Upper lobe of left lung (tissue), 6 donors: Measurements from ENCODE around the gene PALMD. TPM values are rescaled to one million over a fixed set of nuclear protein-coding genes. Genes with fewer than 3 reads are reported as not detected.

Experiments used
- ATAC-seq, 2 donors: fragments of 200-7000 bp; cut with Tn5 transposase; one replicate each; pipeline ENCODE4 v1.9.1; 2022; ENCODE audit warnings: mild to moderate bottlenecking in 2 of 2, moderate library complexity in 2 of 2; ENCODE audit not compliant: low FRiP score in 2 of 2
- DNase-seq, 2 donors: peaks; one replicate each; pipeline ENCODE4 v3.0.0-alpha.2; 2019 to 2020
- H3K27ac ChIP-seq, 4 donors: fragments of 200-600 bp; sonication (generic); one replicate each; pipeline ENCODE4 v1.5.1; 2016 to 2019
- H3K27me3 ChIP-seq, 4 donors: fragments of 200-600 bp; sonication (generic); one replicate each; pipeline ENCODE4 v1.5.1; 2017 to 2019
- H3K36me3 ChIP-seq, 4 donors: fragments of 200-600 bp; sonication (generic); one replicate each; pipeline ENCODE4 v1.5.1; 2016 to 2019
- H3K4me1 ChIP-seq, 4 donors: fragments of 200-600 bp; sonication (generic); one replicate each; pipeline ENCODE4 v1.5.1; 2018 to 2019
- H3K4me3 ChIP-seq, 4 donors: fragments of 200-600 bp; sonication (generic); one replicate each; pipeline ENCODE4 v1.5.1; 2017 to 2019; ENCODE audit warnings: mild to moderate bottlenecking in 2 of 4, moderate library complexity in 1 of 4
- H3K9me3 ChIP-seq, 4 donors: fragments of 200-600 bp; sonication (generic); one replicate each; pipeline ENCODE4 v1.5.1; 2018 to 2019
- EP300 ChIP-seq, 4 donors: sonication (generic); formaldehyde crosslinking; IDR thresholded peaks; one replicate each; pipeline ENCODE4 v1.5.1; 2017; ENCODE audit warnings: antibody characterized with exemption in 4 of 4, control low read depth in 2 of 4
- POLR2A ChIP-seq, 4 donors: fragments of 450-650 bp; IDR thresholded peaks; one replicate each; pipeline ENCODE4 v1.5.1; 2016 to 2017; ENCODE audit warnings: antibody characterized with exemption in 4 of 4, mild to moderate bottlenecking in 2 of 4
- POLR2AphosphoS5 ChIP-seq, 2 donors: sonication (generic); formaldehyde crosslinking; IDR thresholded peaks; one replicate each; pipeline ENCODE4 v1.5.1; 2017; ENCODE audit warnings: antibody characterized with exemption in 2 of 2
- WGBS, 2 donors: methylation state at CpG; one replicate each; pipeline ENCODE4 v1.1.5; 2017 to 2018; 5-methylcytosine and 5-hydroxymethylcytosine counted together
- total RNA-seq, 6 donors: library from RNA; depleted of rRNA in 4 of 6; stranded (reverse); fragments of >200 nt in 4 of 6; gene quantifications; one replicate each; pipeline versions ENCODE4 v1.1.0 to v1.2.1, GENCODE V29; 2016 to 2021
- TF ChIP-seq, protein P1 (sequence below), 6 experiments: fragments of 450-650 bp in 4 of 6; fragments of 200-600 bp in 2 of 6; sonication (generic) in 2 of 6; IDR thresholded peaks; one replicate each; pipeline ENCODE4 v1.5.1; 2016 to 2019; ENCODE audit warnings: antibody characterized with exemption in 6 of 6
- donor health status: DM: no; HTN: no; CAD: no; lungs with moderate emphysema.
- donor health status: DM: no; HTN: yes; CAD: no; lungs with severe emphysema.

Gene PALMD
- total RNA-seq, 6 donors from 2014 or later: 11.0 to 30.6 (median 23.7) TPM

DNA sequence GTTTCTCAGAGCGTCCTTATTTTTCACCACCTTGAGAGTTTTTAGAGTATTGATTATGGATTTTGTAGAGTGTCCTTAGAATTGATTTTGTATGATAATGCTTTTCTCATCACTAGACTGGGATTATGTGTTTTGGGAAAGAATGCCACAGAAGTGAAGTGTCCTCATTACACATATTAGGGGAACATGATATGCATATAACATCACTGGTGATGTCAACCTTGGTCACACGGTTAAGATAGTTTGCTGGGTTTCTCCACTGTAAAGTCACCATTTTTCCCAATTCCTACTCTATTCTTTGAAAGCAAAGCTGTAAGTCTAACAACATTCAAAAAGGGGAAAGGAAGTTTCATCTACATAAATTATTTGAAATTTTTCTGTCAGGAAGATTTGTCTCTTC is 39.6 kb upstream of the PALMD start:
- Histone ChIP-seq H3K9me3 (no peaks in the 10 kb centered on the region), H3K27me3 (no peaks in the 10 kb centered on the region), H3K4me1 (no peaks in the 10 kb centered on the region), H3K36me3 (no peaks in the 10 kb centered on the region), H3K4me3 (no peak overlapping the region), H3K27ac (no peak overlapping the region)
- DNase-seq (no peak), ATAC-seq (no peak)
- TF ChIP-seq EP300 (IDR thresholded peaks at IDR 0.05) (no peak), POLR2AphosphoS5 (IDR thresholded peaks at IDR 0.05) (no peak), POLR2A (IDR thresholded peaks at IDR 0.05) (no peak)
- TF ChIP-seq, protein P1, sequence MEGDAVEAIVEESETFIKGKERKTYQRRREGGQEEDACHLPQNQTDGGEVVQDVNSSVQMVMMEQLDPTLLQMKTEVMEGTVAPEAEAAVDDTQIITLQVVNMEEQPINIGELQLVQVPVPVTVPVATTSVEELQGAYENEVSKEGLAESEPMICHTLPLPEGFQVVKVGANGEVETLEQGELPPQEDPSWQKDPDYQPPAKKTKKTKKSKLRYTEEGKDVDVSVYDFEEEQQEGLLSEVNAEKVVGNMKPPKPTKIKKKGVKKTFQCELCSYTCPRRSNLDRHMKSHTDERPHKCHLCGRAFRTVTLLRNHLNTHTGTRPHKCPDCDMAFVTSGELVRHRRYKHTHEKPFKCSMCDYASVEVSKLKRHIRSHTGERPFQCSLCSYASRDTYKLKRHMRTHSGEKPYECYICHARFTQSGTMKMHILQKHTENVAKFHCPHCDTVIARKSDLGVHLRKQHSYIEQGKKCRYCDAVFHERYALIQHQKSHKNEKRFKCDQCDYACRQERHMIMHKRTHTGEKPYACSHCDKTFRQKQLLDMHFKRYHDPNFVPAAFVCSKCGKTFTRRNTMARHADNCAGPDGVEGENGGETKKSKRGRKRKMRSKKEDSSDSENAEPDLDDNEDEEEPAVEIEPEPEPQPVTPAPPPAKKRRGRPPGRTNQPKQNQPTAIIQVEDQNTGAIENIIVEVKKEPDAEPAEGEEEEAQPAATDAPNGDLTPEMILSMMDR (IDR thresholded peaks at IDR 0.05): no peak
- 89 to 97% methylated on average over 2 of the region's 2 CpGs for WGBS, 2 donors

DNA sequence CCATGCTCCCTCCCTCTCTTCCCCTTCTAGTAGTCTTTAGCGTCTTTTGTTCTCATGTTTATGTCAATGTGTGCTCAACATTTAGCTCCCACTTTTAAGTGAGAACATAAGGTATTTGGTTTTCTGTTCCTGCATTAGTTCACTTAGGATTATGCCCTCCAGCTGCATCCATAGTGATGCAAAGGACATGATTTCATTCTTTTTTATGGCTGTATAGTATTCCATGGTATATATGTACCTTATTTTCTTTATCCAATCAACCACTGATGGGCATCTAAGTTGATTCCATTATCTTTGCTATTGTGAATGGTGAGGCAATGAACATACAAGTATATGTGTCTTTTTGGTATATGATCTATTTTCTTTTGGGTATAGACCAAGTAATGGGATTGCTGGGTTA is 38.3 kb upstream of the PALMD start:
- WGBS, 2 donors: 93 to 96% methylated on average over 1 of the region's 1 CpG
- H3K4me3 ChIP-seq: no peak overlapping the region
- H3K36me3 ChIP-seq: no peaks in the 10 kb centered on the region
- no peaks in the 10 kb centered on the region for H3K27me3 ChIP-seq
- no peaks in the 10 kb centered on the region for H3K9me3 ChIP-seq
- no peak for DNase-seq
- ATAC-seq: no peak
- H3K4me1 ChIP-seq: no peaks in the 10 kb centered on the region
- H3K27ac ChIP-seq: no peak overlapping the region
- TF ChIP-seq EP300 (IDR thresholded peaks at IDR 0.05) (no peak), POLR2AphosphoS5 (IDR thresholded peaks at IDR 0.05) (no peak), POLR2A (IDR thresholded peaks at IDR 0.05) (no peak)
- TF ChIP-seq, protein P1 (IDR thresholded peaks at IDR 0.05): no peak

DNA sequence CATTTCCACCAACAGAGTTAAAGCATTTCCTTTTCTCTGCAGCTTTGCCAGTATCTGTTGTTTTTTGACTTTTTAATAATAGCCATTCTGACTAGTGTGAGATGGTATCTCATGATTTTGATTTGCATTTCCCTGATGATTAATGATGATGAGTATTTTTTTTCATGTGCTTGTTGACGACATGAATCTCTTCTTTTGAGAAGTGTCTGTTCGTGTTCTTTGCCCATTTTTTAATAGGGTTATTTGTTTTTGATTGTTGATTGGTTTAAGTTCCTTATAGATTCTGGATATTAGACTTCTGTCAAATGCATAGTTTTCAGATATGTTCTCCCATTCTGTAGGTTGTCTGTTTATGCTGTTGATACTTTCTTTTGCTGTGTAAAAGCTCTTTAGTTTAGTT is 37.9 kb upstream of the PALMD start:
- no peaks in the 10 kb centered on the region for H3K27me3 ChIP-seq
- H3K27ac ChIP-seq: no peak overlapping the region
- H3K4me3 ChIP-seq: no peak overlapping the region
- H3K9me3 ChIP-seq: no peaks in the 10 kb centered on the region
- 91 to 94% methylated on average over 2 of the region's 2 CpGs for WGBS, 2 donors
- TF ChIP-seq, protein P1 (IDR thresholded peaks at IDR 0.05): no peak
- TF ChIP-seq POLR2A (IDR thresholded peaks at IDR 0.05) (no peak), EP300 (IDR thresholded peaks at IDR 0.05) (no peak), POLR2AphosphoS5 (IDR thresholded peaks at IDR 0.05) (no peak)
- no peak for DNase-seq
- H3K4me1 ChIP-seq: no peaks in the 10 kb centered on the region
- H3K36me3 ChIP-seq: no peaks in the 10 kb centered on the region
- no peak for ATAC-seq

DNA sequence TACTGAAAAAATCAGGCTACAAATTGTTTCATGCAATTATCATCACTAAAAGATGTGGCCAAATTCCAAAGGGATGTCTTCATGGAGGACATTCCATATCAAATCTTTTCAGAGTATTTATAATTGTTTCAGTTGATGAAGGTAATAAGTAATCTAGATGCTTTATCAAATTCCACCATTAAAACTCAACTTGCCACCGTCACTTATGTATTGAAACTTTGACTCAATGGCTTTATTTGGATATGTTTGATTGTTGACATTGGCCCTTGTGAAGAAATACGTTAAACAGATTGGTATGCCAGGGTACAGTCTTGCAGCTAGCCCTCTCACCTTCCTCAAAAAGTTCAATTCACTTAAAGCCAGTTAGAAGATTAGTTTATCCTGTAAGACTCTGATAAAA is 32.2 kb upstream of the PALMD start:
- TF ChIP-seq POLR2AphosphoS5 (IDR thresholded peaks at IDR 0.05): no peak
- TF ChIP-seq, protein P1 (IDR thresholded peaks at IDR 0.05): no peak
- no peak for TF ChIP-seq EP300 (IDR thresholded peaks at IDR 0.05)
- no peak for TF ChIP-seq POLR2A (IDR thresholded peaks at IDR 0.05)
- H3K27ac ChIP-seq: no peak overlapping the region
- whole genome bisulfite sequencing, 2 donors: 64 to 79% methylated on average over 2 of the region's 2 CpGs
- H3K27me3 ChIP-seq: no peaks in the 10 kb centered on the region
- ATAC-seq: no peak
- H3K36me3 ChIP-seq: no peaks in the 10 kb centered on the region
- no peak for DNase-seq
- H3K4me3 ChIP-seq: no peak overlapping the region
- no peaks in the 10 kb centered on the region for H3K4me1 ChIP-seq
- H3K9me3 ChIP-seq: no peaks in the 10 kb centered on the region

DNA sequence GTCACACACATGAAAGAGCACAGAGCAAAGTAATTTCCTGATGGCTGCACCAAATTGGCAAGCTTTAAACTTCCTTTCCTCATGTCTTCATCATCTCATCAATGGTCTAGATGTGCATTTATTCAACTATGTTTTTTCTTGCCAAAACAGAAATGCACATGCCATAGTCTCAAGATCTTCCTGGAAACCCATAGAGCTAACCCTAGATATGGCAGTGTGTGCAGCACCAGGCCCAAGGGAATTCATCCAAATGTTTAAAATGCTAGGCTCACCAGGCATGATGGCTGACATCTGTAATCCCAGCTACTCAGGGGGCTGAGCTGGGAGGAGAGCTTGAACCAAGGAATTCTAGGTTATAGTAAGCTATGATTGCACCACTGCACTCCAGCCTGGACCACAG is 31.2 kb upstream of the PALMD start:
- DNase-seq (no peak), ATAC-seq (no peak)
- TF ChIP-seq, protein P1 (IDR thresholded peaks at IDR 0.05): no peak
- TF ChIP-seq POLR2A (IDR thresholded peaks at IDR 0.05): no peak
- TF ChIP-seq EP300 (IDR thresholded peaks at IDR 0.05): no peak
- TF ChIP-seq POLR2AphosphoS5 (IDR thresholded peaks at IDR 0.05): no peak
- no peaks in the 10 kb centered on the region for H3K4me1 ChIP-seq
- no peaks in the 10 kb centered on the region for H3K9me3 ChIP-seq
- no peak overlapping the region for H3K4me3 ChIP-seq
- H3K27ac ChIP-seq: no peak overlapping the region
- no peaks in the 10 kb centered on the region for H3K36me3 ChIP-seq
- no peaks in the 10 kb centered on the region for H3K27me3 ChIP-seq
